Esophagus squamous epithelium (tissue), 5 donors: Measurements from ENCODE around the gene CSF2RB. TPM values are rescaled to one million over a fixed set of nuclear protein-coding genes. Genes with fewer than 3 reads are reported as not detected.

Source experiments
- DNase-seq: peaks from one replicate; lab custom pipeline; 2025; lab: John Stamatoyannopoulos, UW
- H3K27ac ChIP-seq, 4 donors: fragments of 200-600 bp; sonication (generic); one replicate each; pipeline ENCODE4 v1.5.1; 2016 to 2019; ENCODE audit warnings: mild to moderate bottlenecking in 1 of 4
- H3K27me3 ChIP-seq, 4 donors: fragments of 200-600 bp; sonication (generic); 1 replicate in 3 of 4; 2 replicates in 1 of 4; pipeline versions ENCODE4 v1.5.1 to v1.6.0; 2017 to 2021; ENCODE audit warnings: antibody characterized with exemption in 1 of 4
- H3K36me3 ChIP-seq, 3 donors: fragments of 200-600 bp; sonication (generic); one replicate each; pipeline ENCODE4 v1.5.1; 2016 to 2019
- H3K4me1 ChIP-seq, 3 donors: fragments of 200-600 bp; sonication (generic); one replicate each; pipeline ENCODE4 v1.5.1; 2017 to 2019
- H3K4me3 ChIP-seq, 4 donors: fragments of 200-600 bp; sonication (generic); 1 replicate in 3 of 4; 2 replicates in 1 of 4; pipeline ENCODE4 v1.5.1; 2016 to 2019; ENCODE audit warnings: mild to moderate bottlenecking in 2 of 4, moderate library complexity in 1 of 4
- H3K9me3 ChIP-seq, 3 donors: fragments of 200-600 bp; sonication (generic); one replicate each; pipeline ENCODE4 v1.5.1; 2016 to 2019
- POLR2A ChIP-seq, 4 donors: fragments of 450-650 bp; IDR thresholded peaks; one replicate each; pipeline ENCODE4 v1.6.1; 2017; ENCODE audit warnings: antibody characterized with exemption in 4 of 4, mild to moderate bottlenecking in 4 of 4, moderate library complexity in 3 of 4
- WGBS, 2 donors: methylation state at CpG; one replicate each; pipeline ENCODE4 v1.1.5; 2018; 5-methylcytosine and 5-hydroxymethylcytosine counted together
- intact Hi-C: fragments of 100-400 bp; cut with DNase I; formaldehyde crosslinking; loops from one replicate; pipeline ENCODE4 v1.15.0; 2022
- total RNA-seq, 4 donors: library from RNA; depleted of rRNA; stranded (reverse); fragments of >200 nt; gene quantifications; one replicate each; pipeline ENCODE4 v1.1.0, GENCODE V29; 2016
- TF ChIP-seq, protein P1 (sequence below), 6 experiments: fragments of 450-650 bp in 4 of 6; fragments of 200-600 bp in 2 of 6; sonication (generic) in 2 of 6; IDR thresholded peaks; one replicate each; pipeline ENCODE4 v1.5.1; 2016 to 2019; ENCODE audit warnings: antibody characterized with exemption in 6 of 6, mild to moderate bottlenecking in 4 of 6, moderate library complexity in 4 of 6
- donor health status: DM: yes; HTN: yes; CAD: no.

Gene CSF2RB
- total RNA-seq, 4 donors from 2014 or later, result 1.5 to 6.1 (median 2.9) TPM

DNA sequence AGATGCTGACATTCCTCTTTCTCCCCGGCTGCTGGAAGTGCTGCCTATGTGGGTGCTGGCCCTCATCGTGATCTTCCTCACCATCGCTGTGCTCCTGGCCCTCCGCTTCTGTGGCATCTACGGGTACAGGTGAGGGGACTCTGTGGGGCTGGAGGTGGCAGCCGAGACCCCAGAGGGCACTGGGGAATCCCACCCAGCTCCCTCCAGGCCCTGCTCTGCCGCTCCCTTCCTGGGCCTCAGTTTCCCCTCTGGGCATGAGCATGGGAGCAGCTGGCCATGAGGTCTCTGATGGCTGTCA, 21.8 kb downstream of the CSF2RB start:
- 94 to 100% methylated on average over 5 to 6 of the region's 7 CpGs for WGBS, 2 donors
- no peak for DNase-seq
- Histone ChIP-seq H3K4me3 (no peak overlapping the region), H3K27me3 (no peaks in the 10 kb centered on the region), H3K4me1 (peaks cover 0 to 4% (median 0%) of the 10 kb centered on the region in 3 donors), H3K27ac (no peak overlapping the region), H3K36me3 (peaks cover 0 to 4% (median 0%) of the 10 kb centered on the region in 3 donors), H3K9me3 (no peaks in the 10 kb centered on the region)
- no peak for TF ChIP-seq POLR2A (IDR thresholded peaks at IDR 0.05)
- TF ChIP-seq, protein P1, sequence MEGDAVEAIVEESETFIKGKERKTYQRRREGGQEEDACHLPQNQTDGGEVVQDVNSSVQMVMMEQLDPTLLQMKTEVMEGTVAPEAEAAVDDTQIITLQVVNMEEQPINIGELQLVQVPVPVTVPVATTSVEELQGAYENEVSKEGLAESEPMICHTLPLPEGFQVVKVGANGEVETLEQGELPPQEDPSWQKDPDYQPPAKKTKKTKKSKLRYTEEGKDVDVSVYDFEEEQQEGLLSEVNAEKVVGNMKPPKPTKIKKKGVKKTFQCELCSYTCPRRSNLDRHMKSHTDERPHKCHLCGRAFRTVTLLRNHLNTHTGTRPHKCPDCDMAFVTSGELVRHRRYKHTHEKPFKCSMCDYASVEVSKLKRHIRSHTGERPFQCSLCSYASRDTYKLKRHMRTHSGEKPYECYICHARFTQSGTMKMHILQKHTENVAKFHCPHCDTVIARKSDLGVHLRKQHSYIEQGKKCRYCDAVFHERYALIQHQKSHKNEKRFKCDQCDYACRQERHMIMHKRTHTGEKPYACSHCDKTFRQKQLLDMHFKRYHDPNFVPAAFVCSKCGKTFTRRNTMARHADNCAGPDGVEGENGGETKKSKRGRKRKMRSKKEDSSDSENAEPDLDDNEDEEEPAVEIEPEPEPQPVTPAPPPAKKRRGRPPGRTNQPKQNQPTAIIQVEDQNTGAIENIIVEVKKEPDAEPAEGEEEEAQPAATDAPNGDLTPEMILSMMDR (IDR thresholded peaks at IDR 0.05), result no peak
- intact Hi-C loops, result no loop called here

DNA sequence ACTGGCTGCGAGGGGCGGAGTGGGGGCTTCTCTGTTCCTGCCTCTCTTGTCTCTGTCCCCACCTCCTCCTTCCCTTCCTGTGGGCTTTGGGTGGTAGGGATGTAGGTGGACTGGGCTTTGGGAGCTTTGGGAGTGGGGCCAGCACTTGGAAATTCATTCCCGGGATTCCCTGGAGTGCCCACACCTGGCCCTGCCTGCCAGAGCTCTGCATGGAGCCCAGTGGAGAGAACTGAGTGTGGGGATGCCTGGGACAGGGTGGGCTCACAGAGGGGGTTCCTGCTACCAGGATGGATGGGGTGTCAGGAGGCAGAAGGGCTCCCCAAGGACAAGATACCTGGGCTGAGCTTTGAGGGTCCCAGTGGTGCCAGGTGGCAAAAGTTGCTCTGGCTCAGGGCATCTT, 22.3 kb downstream of the CSF2RB start:
- intact Hi-C loops, result no loop called here
- no peak for TF ChIP-seq POLR2A (IDR thresholded peaks at IDR 0.05)
- TF ChIP-seq, protein P1 (IDR thresholded peaks at IDR 0.05), result no peak
- H3K36me3 ChIP-seq, result peaks cover 0 to 4% (median 0%) of the 10 kb centered on the region in 3 donors
- peaks cover 0 to 4% (median 0%) of the 10 kb centered on the region in 3 donors for H3K4me1 ChIP-seq
- no peak for DNase-seq
- H3K4me3 ChIP-seq, result no peak overlapping the region
- 100% methylated on average over 2 of the region's 3 CpGs; no CpG with 5 or more reads in 1 of the 2 donors for WGBS, 2 donors
- H3K27me3 ChIP-seq, result no peaks in the 10 kb centered on the region
- no peaks in the 10 kb centered on the region for H3K9me3 ChIP-seq
- H3K27ac ChIP-seq, result no peak overlapping the region

DNA sequence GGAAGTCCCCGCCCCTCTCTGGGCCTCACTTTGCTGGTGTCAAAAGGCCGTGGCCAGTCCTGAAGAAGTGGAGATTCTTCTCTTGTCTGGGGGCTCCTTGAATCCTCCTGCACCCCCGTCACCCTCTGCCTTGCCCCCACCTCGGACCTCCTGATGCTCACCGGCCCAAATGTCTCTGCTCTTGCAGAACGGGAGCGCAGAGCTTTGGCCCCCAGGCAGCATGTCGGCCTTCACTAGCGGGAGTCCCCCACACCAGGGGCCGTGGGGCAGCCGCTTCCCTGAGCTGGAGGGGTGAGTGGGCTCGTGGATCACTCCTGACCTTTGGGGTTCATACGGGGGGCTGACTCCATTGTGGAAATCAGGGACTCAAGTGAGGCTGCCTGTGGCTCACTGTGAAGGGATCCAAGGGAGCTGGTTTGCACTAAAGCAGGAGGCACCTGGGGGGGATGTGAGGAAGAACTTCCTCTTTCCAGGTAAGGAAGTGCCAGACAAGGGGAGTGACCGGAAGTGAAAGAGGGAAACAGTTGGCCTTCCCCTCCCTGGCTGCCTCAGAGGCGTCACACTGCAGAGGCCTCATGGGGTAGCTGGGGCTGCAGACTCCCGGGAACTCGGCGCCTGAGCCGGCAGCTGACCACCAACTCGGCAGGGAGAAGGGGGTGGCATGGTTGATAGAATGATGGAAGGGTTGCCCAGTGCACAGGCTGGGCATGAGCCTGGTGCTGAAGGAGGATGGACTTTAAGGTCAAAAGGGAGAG, 23.1 kb downstream of the CSF2RB start:
- Histone ChIP-seq H3K27ac (no peak overlapping the region), H3K4me3 (no peak overlapping the region), H3K27me3 (no peaks in the 10 kb centered on the region), H3K9me3 (no peaks in the 10 kb centered on the region), H3K4me1 (peaks cover 0 to 4% (median 0%) of the 10 kb centered on the region in 3 donors), H3K36me3 (peaks cover 0 to 4% (median 0%) of the 10 kb centered on the region in 3 donors)
- intact Hi-C loops, result no loop called here
- WGBS, 2 donors, result 72 to 77% methylated on average over 4 to 7 of the region's 20 CpGs
- TF ChIP-seq, protein P1 (IDR thresholded peaks at IDR 0.05), result no peak
- TF ChIP-seq POLR2A (IDR thresholded peaks at IDR 0.05), result no peak
- DNase-seq, result no peak

DNA sequence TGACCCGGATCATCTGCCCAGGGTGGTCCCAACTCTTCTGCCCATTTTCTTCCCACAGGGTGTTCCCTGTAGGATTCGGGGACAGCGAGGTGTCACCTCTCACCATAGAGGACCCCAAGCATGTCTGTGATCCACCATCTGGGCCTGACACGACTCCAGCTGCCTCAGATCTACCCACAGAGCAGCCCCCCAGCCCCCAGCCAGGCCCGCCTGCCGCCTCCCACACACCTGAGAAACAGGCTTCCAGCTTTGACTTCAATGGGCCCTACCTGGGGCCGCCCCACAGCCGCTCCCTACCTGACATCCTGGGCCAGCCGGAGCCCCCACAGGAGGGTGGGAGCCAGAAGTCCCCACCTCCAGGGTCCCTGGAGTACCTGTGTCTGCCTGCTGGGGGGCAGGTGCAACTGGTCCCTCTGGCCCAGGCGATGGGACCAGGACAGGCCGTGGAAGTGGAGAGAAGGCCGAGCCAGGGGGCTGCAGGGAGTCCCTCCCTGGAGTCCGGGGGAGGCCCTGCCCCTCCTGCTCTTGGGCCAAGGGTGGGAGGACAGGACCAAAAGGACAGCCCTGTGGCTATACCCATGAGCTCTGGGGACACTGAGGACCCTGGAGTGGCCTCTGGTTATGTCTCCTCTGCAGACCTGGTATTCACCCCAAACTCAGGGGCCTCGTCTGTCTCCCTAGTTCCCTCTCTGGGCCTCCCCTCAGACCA, 24.0 kb downstream of the CSF2RB start:
- peaks cover 0 to 4% (median 0%) of the 10 kb centered on the region in 3 donors for H3K36me3 ChIP-seq
- intact Hi-C loops, result no loop called here
- peaks cover 0 to 4% (median 0%) of the 10 kb centered on the region in 4 donors for H3K27me3 ChIP-seq
- H3K4me1 ChIP-seq, result peaks cover 0 to 4% (median 0%) of the 10 kb centered on the region in 3 donors
- H3K27ac ChIP-seq, result no peak overlapping the region
- H3K4me3 ChIP-seq, result no peak overlapping the region
- H3K9me3 ChIP-seq, result no peaks in the 10 kb centered on the region
- TF ChIP-seq, protein P1 (IDR thresholded peaks at IDR 0.05), result no peak
- no peak for TF ChIP-seq POLR2A (IDR thresholded peaks at IDR 0.05)
- 88 to 94% methylated on average over 3 to 5 of the region's 14 CpGs for WGBS, 2 donors
- no peak for DNase-seq

DNA sequence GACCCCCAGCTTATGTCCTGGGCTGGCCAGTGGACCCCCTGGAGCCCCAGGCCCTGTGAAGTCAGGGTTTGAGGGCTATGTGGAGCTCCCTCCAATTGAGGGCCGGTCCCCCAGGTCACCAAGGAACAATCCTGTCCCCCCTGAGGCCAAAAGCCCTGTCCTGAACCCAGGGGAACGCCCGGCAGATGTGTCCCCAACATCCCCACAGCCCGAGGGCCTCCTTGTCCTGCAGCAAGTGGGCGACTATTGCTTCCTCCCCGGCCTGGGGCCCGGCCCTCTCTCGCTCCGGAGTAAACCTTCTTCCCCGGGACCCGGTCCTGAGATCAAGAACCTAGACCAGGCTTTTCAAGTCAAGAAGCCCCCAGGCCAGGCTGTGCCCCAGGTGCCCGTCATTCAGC, 24.6 kb downstream of the CSF2RB start:
- Histone ChIP-seq H3K27ac (no peak overlapping the region), H3K4me1 (peaks cover 0 to 4% (median 0%) of the 10 kb centered on the region in 3 donors), H3K9me3 (no peaks in the 10 kb centered on the region), H3K4me3 (no peak overlapping the region), H3K36me3 (peaks cover 0 to 4% (median 0%) of the 10 kb centered on the region in 3 donors), H3K27me3 (peaks cover 0 to 8% (median 0%) of the 10 kb centered on the region in 4 donors)
- no peak for DNase-seq
- intact Hi-C loops, result no loop called here
- WGBS, 2 donors, result 81% methylated on average over 7 of the region's 12 CpGs; no CpG with 5 or more reads in 1 of the 2 donors
- TF ChIP-seq POLR2A (IDR thresholded peaks at IDR 0.05), result no peak
- TF ChIP-seq, protein P1 (IDR thresholded peaks at IDR 0.05), result no peak
